HG03520 (cell line): ENCODE results near the gene ADCYAP1R1.
A peak's percentile ranks its signal among the peaks of the same experiment; 100 is the strongest.
"Not testable (repeated sequence)": the region's sequence is repeated elsewhere in the genome, so short reads cannot be mapped to it uniquely, and the experiment has no call there.

Experiments used
- ATAC-seq: cut with Tn5 transposase; IDR thresholded peaks from one replicate; pipeline ENCODE4 v1.9.1; 2021; ENCODE audit warnings: mild to moderate bottlenecking, moderate library complexity; ENCODE audit not compliant: unreplicated experiment

The ADCYAP1R1 gene

DNA sequence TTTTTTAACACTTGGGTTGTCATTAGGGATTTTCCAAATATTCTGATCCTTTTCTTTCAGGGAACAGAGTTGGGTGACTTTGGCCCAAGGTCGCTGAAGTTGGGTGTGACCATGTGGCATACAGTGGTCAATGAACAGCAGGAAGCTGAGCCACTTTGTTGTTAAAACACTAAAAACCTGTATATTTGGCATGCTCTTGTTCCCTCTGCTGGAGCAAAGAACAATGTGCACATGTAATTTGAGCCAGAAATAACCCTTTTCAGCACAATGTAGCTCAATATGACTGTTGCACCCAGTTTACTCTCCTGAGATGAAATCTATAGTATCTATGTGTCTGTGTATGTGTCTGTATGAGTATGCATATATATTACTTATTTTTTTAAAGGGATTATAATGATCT, 74.9 kb downstream of the ADCYAP1R1 start:
- ATAC-seq = no peak

DNA sequence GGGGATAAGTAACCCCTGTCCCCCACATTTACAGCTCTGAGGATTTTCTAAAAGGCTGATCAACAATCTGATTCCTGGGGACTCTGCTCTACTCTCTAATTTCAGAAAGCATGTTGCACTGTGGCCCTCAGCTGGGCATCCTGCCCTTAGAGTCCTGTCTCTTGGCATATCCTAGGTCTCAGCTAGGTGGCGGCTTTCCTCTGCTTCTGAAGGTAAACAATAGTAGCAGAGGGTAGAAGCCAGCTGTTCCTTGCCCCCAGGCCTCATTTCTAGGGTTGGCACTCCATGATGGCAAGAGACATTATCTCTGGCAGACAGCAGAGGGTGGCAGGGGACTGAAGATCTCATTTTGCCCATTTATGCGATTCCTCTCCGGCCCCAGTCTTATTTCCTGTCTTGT, 77.0 kb downstream of the ADCYAP1R1 start:
- ATAC-seq = no peak

DNA sequence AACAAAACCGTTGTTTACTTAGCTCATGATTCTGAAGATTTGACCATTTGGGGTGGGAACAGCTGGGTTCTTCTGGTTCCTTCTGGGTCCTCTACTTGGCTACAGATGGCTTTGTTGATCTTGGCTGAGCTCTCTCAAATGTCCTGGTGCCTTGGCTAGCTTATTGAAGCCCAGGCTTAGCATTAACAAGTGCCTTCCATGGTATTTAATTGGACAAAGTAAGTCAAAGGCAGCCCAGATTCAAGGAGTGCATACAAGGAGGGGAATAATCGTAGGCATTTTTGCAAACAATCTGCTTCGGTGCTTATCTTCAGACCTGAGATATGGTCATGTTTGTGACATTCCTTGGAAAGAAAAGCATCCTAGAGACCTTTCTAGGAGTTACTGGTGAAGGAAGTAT, 81.4 kb downstream of the ADCYAP1R1 start:
- no peak for ATAC-seq

DNA sequence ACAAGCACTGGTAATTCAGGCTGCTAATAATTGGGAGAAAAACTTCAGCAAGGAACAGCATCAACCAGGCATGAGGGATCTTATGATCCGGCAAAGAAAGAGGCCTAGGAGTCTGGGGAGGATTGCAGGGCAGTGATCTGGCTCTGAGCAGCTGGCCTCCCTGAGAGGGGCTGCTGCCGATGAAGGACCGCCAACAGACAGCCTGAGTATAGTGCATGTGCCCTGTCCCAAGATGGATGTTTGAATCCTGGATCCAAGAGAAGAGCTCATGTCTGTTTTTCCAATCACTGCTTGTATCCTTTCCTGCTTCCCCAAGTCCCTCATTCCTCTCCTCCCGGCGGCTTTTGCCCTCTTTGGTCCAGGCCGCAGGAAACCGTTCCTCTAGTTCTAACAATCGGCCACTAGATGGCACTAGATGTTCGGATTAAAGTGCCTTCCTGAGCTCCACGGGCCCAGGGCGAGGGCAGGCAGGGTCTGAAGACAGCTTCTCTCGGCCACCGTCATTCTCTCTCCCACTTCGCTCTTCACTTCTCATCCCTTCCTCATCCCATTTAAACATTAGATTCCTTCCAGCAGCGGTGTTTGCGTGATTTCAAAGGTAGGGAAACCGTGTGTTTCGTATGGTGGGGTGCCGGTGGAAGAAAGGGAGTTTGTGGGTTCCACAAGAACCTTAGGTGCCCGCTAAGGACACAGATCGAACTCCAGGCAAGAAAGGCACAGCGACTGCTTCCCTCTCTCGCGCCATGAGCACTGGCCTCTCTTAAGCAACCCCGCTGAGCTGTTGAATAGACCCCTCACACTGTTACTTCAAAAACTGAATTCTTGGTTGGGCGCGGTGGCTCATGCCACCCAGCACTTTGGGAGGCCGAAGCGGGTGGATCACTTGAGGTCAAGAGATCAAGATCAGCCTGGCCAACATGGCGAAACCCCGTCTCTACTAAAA, 82.4 kb downstream of the ADCYAP1R1 start:
- ATAC-seq = peak; percentile 72

DNA sequence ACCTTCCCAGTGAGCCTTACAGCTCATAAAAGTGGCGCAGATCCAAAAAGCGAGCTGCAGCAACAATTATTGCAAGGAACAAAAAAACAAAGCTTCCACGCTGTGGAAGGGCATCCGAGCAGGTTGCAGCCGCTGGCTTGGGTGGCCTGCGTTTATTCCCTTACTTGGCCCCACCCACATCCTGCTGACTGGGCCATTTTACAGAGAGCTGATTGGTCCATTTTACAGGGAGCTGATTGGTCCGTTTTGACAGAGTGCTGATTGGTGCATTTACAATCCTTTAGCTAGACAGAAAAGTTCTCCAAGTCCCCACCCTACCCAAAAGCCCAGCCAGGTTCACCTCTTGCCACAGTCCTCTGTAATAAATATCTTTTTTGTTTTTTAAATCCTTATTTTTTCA, 85.1 kb downstream of the ADCYAP1R1 start:
- no peak for ATAC-seq

DNA sequence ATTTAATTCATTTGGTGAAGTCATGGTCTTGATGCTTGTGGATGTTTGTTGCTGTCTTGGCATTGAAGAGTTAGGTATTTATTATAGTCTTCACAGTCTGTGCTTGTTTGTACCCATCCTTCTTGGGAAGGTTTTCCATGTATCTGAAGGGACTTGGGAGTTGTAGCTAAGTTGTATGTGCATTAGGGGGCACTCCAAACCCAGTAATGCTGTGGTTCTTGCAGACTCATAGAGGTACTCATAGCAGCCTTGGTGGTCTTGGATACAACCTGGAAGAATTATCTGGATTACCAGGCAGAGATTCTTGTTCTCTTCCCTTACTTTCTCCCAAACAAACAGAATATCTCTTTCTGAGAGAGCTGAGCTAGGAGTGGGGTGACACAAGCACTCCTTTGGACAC, 93.2 kb downstream of the ADCYAP1R1 start:
- no peak for ATAC-seq

DNA sequence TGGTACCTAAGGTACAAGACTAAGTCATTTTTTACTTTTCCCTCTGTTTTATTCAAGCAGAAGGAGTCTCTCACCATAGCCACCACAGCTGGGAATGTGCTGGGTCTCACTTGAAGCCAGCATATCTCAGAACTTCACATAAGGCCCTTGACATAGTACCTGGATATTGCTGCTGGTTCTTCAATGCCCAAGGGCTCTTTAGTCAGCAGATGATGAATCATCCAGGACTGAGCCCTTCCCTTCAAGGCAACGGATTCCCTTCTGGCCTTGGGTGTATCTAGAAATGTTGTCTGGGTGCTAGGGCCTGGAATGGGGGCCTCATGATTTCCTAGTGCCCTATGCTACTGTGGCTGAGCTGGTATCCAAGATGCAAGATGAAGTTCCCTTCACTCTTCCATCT, 93.9 kb downstream of the ADCYAP1R1 start:
- no peak for ATAC-seq

DNA sequence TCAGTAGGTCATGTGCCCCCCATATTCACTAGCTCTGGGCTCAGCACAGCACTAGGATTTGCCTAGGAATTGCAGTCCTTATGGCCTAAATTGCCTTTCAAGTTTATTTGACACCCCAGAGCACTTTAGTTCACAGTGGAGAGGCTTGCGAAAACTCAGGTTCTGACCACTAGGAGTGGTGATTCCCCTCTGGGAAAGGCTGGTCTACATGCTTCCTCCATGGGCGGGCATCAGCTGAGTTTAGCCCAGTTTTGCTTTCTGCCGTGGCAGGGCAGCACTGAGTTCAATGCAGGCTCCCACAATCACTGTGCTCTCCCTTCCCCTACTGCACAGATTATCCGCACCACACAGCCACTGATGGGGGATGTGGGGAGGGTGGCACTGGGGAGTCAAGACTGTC, 94.4 kb downstream of the ADCYAP1R1 start:
- no peak for ATAC-seq

DNA sequence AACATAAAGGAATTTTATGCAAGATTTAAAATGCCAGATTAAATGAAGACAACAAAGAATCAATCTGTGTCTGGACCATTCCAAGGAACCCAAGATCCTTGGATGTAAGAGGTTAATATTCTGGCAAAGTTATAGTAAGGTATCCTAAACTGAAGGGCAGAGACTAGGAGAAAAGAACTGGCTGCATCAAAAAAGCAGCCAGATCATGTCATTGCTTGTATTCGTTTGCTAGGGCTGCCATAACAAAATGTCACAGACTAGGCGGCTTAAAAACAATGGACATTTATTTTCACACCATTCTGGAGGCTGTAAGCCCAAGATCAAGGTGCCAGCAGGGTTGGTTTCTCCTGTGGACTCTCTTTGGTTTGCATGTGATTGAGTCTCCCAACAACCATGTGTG, 99.7 kb downstream of the ADCYAP1R1 start:
- ATAC-seq = no peak

DNA sequence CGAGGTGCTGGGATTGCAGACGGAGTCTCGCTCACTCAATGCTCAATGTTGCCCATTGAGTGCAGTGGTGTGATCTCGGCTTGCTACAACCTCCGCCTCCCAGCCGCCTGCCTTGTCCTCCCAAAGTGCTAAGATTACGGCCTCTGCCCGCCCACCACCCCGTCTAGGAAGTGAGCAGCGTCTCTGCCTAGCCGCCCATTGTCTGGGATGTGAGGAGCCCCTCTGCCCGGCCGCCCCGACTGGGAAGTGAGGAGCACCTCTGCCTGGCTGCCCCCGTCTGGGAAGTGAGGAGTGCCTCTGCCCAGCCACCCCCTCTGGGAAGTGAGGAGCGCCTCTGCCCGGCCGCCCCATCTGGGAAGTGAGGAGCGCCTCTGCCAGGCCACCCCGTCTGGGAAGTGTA, 101.2 kb downstream of the ADCYAP1R1 start:
- ATAC-seq = not testable (repeated sequence)

DNA sequence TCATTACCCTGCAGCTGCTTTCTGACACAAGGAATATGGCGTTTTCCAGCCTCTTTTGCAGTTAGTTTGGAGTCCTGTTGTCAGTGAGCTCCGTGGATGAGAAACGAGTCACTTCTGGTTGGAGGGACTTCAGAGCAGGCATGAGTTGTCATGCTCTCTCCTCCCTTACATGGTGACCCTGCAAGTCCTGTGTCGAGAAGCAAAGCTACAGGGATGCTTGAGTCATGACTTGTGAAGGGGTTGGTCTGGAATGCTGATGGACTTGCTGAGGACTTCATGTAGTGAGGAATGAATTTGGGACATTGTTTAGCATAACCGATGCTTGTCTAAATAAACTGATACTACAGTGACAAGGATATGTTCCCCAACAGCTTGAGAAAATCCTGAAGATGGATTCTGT, 108.8 kb downstream of the ADCYAP1R1 start:
- ATAC-seq = no peak
